ENCODE results near the gene GDF15. TPM values are rescaled to one million over a fixed set of nuclear protein-coding genes. Genes with fewer than 3 reads are reported as not detected.
A peak's percentile ranks its signal among the peaks of the same experiment; 100 is the strongest.

GDF15 gene
- total RNA-seq, 2 experiments from 2014 or later, result not detected

GRCh38 chr19:18396471-18397241, 10.7 kb downstream of the GDF15 start:
- intact Hi-C loops (cut with micrococcal nuclease; ENCODE audit: unreplicated experiment), result no loop called here
- Histone ChIP-seq H3K36me3 (ENCODE audit: insufficient read depth, low read length) (no peaks in the 10 kb centered on the region), H3K4me2 (ENCODE audit: low read length) (peak overlapping the region; percentile 91), H4K20me1 (ENCODE audit: insufficient read depth, low read length) (no peaks in the 10 kb centered on the region), H3K79me2 (ENCODE audit: insufficient read depth, low read depth, low read length) (no peaks in the 10 kb centered on the region), H3K9me2 (ENCODE audit: insufficient read depth, low read length) (no peaks in the 10 kb centered on the region), H3K4me3 (ENCODE audit: low read depth, low read length, poor library complexity, severe bottlenecking) (peak overlapping the region; percentile 66), H3K9me3 (ENCODE audit: low read length) (no peaks in the 10 kb centered on the region), H2AFZ (ENCODE audit: low read length) (peak overlapping the region; percentile 42; the same call in 1 of the 2 replicates), H3K27ac (ENCODE audit: low read depth, low read length, poor library complexity, severe bottlenecking) (no peak overlapping the region), H3K4me1 (ENCODE audit: insufficient read depth, low read length, poor library complexity, severe bottlenecking) (peaks cover 51% of the 10 kb centered on the region)
- ChIA-PET POLR2A (interaction anchor here (0.6 kb wide), 2 partner anchors 9 to 226 kb away, joined by 3 read pairs; no protein-coding TSS in a partner anchor), CTCF (ENCODE audit: unreplicated experiment) (interaction anchor here (1.0 kb wide), 1 partner anchor 9 kb away, joined by 3 read pairs; no protein-coding TSS in a partner anchor)
- BruUV-seq (replicated peaks), result no TSS peak
- DNase-seq (ENCODE audit: low spot score), result no peak
- TF ChIP-seq CTCF (conservative IDR thresholded peaks at IDR 0.05; ENCODE audit: low read length) (no peak), EZH2phosphoT487 (IDR thresholded peaks at IDR 0.05; ENCODE audit: borderline replicate concordance, low read depth, low read length) (no peak)

GRCh38 chr19:18397242-18398202, 11.6 kb downstream of the GDF15 start, which contains the start of gene LRRC25:
LRRC25 (minus strand) TSS chr19:18397622; CDS start chr19:18396963, 659 bp downstream.
- peak; percentile 77 for DNase-seq (ENCODE audit: low spot score)
- no peaks in the 10 kb centered on the region for H3K36me3 ChIP-seq (ENCODE audit: insufficient read depth, low read length)
- H4K20me1 ChIP-seq (ENCODE audit: insufficient read depth, low read length), result no peaks in the 10 kb centered on the region
- peak within 1 kb of the TSS; percentile 66 for H3K4me3 ChIP-seq (ENCODE audit: low read depth, low read length, poor library complexity, severe bottlenecking)
- H3K79me2 ChIP-seq (ENCODE audit: insufficient read depth, low read depth, low read length), result no peaks in the 10 kb centered on the region
- peak within 1 kb of the TSS; percentile 91 for H3K4me2 ChIP-seq (ENCODE audit: low read length)
- H3K9me3 ChIP-seq (ENCODE audit: low read length), result no peaks in the 10 kb centered on the region
- intact Hi-C loops (cut with micrococcal nuclease; ENCODE audit: unreplicated experiment), result no loop called here
- no TSS peak for BruUV-seq (replicated peaks)
- TF ChIP-seq EZH2phosphoT487 (IDR thresholded peaks at IDR 0.05; ENCODE audit: borderline replicate concordance, low read depth, low read length), result no peak
- TF ChIP-seq CTCF (conservative IDR thresholded peaks at IDR 0.05; ENCODE audit: low read length), result no peak; the same call in 1 of the 2 replicates
- peak within 1 kb of the TSS; percentile 42; the same call in 1 of the 2 replicates for H2AFZ ChIP-seq (ENCODE audit: low read length)
- CTCF ChIA-PET (ENCODE audit: unreplicated experiment), result interaction anchor here (0.5 to 1.0 kb wide), 3 partner anchors 10 to 97 kb away, joined by 3 to 27 read pairs (median 3); no protein-coding TSS in a partner anchor
- no peak within 1 kb of the TSS for H3K27ac ChIP-seq (ENCODE audit: low read depth, low read length, poor library complexity, severe bottlenecking)
- no peaks in the 10 kb centered on the region for H3K9me2 ChIP-seq (ENCODE audit: insufficient read depth, low read length)
- POLR2A ChIA-PET, result no interaction called here
- H3K4me1 ChIP-seq (ENCODE audit: insufficient read depth, low read length, poor library complexity, severe bottlenecking), result peaks cover 57% of the 10 kb centered on the region

Data from OCI-LY7 (cell line).